ENCODE results near the gene WDFY2. TPM values are rescaled to one million over a fixed set of nuclear protein-coding genes. Genes with fewer than 3 reads are reported as not detected.
"Not testable (repeated sequence)": the region's sequence is repeated elsewhere in the genome, so short reads cannot be mapped to it uniquely, and the experiment has no call there.

Gene WDFY2
- total RNA-seq, 2 donors from 2014 or later, result 2.7 to 3.3 TPM

GRCh38 chr13:51542346-51543242, 41.7 kb upstream of the WDFY2 start:
- H3K9ac ChIP-seq (ENCODE audit: low read depth in 2 of 2, low read length in 2 of 2), result no peak overlapping the region
- H3K4me1 ChIP-seq, result no peaks in the 10 kb centered on the region
- no peak for TF ChIP-seq CTCF (IDR thresholded peaks at IDR 0.05)
- no peak overlapping the region for H3K27ac ChIP-seq
- intact Hi-C loops (cut with DNase I), result no loop called here
- no peak for DNase-seq
- no peaks in the 10 kb centered on the region for H3K9me3 ChIP-seq
- H3K4me3 ChIP-seq, result no peak overlapping the region
- no peaks in the 10 kb centered on the region for H3K36me3 ChIP-seq
- no peaks in the 10 kb centered on the region for H3K27me3 ChIP-seq

- H3K27ac ChIP-seq; H3K4me1 ChIP-seq; H3K9ac ChIP-seq (ENCODE audit: low read depth in 2 of 2, low read length in 2 of 2); H3K9me3 ChIP-seq; H3K27me3 ChIP-seq; DNase-seq; intact Hi-C loops (cut with DNase I); H3K4me3 ChIP-seq; H3K36me3 ChIP-seq: not testable (repeated sequence)
Observed at GRCh38 chr13:51545446-51545845, 38.8 kb upstream of the WDFY2 start.

- TF ChIP-seq CTCF (IDR thresholded peaks at IDR 0.05), result no peak
- DNase-seq, result no peak
- Histone ChIP-seq H3K9me3 (no peaks in the 10 kb centered on the region), H3K27me3 (no peaks in the 10 kb centered on the region), H3K27ac (no peak overlapping the region), H3K4me3 (no peak overlapping the region), H3K36me3 (no peaks in the 10 kb centered on the region), H3K4me1 (no peaks in the 10 kb centered on the region), H3K9ac (ENCODE audit: low read depth in 2 of 2, low read length in 2 of 2) (no peak overlapping the region)
- intact Hi-C loops (cut with DNase I), result no loop called here
Observed at GRCh38 chr13:51547425-51548176, 36.7 kb upstream of the WDFY2 start.

GRCh38 chr13:51549050-51549449, 35.2 kb upstream of the WDFY2 start:
- H3K4me3 ChIP-seq, result no peak overlapping the region
- no peak for DNase-seq
- TF ChIP-seq CTCF (IDR thresholded peaks at IDR 0.05), result no peak
- intact Hi-C loops (cut with DNase I), result no loop called here
- no peaks in the 10 kb centered on the region for H3K4me1 ChIP-seq
- H3K9me3 ChIP-seq, result no peaks in the 10 kb centered on the region
- H3K27me3 ChIP-seq, result no peaks in the 10 kb centered on the region
- no peak overlapping the region for H3K9ac ChIP-seq (ENCODE audit: low read depth in 2 of 2, low read length in 2 of 2)
- no peaks in the 10 kb centered on the region for H3K36me3 ChIP-seq
- H3K27ac ChIP-seq, result no peak overlapping the region

- intact Hi-C loops (cut with DNase I), result no loop called here
- Histone ChIP-seq H3K27ac (no peak overlapping the region), H3K27me3 (no peaks in the 10 kb centered on the region), H3K4me1 (no peaks in the 10 kb centered on the region), H3K9ac (ENCODE audit: low read depth in 2 of 2, low read length in 2 of 2) (no peak overlapping the region), H3K9me3 (no peaks in the 10 kb centered on the region), H3K36me3 (no peaks in the 10 kb centered on the region), H3K4me3 (no peak overlapping the region)
- TF ChIP-seq CTCF (IDR thresholded peaks at IDR 0.05), result no peak
- DNase-seq, result no peak
Observed at GRCh38 chr13:51549593-51549992, 34.7 kb upstream of the WDFY2 start.

- no peaks in the 10 kb centered on the region for H3K36me3 ChIP-seq
- no peak for TF ChIP-seq CTCF (IDR thresholded peaks at IDR 0.05)
- H3K4me3 ChIP-seq, result no peak overlapping the region
- no peak overlapping the region for H3K27ac ChIP-seq
- no peak overlapping the region for H3K9ac ChIP-seq (ENCODE audit: low read depth in 2 of 2, low read length in 2 of 2)
- intact Hi-C loops (cut with DNase I), result no loop called here
- no peaks in the 10 kb centered on the region for H3K4me1 ChIP-seq
- H3K27me3 ChIP-seq, result no peaks in the 10 kb centered on the region
- H3K9me3 ChIP-seq, result no peaks in the 10 kb centered on the region
- DNase-seq, result no peak
Observed at GRCh38 chr13:51550151-51550550, 34.1 kb upstream of the WDFY2 start.
